Superior temporal gyrus (tissue), 1 donor: Measurements from ENCODE around the gene FTCD.
"Not testable (repeated sequence)": the region's sequence is repeated elsewhere in the genome, so short reads cannot be mapped to it uniquely, and the experiment has no call there.

ENCODE experiments used
- DNase-seq: peaks from one replicate; pipeline ENCODE4 v3.0.0-alpha.2; 2016; ENCODE audit errors: extremely low spot score

FTCD gene

DNA sequence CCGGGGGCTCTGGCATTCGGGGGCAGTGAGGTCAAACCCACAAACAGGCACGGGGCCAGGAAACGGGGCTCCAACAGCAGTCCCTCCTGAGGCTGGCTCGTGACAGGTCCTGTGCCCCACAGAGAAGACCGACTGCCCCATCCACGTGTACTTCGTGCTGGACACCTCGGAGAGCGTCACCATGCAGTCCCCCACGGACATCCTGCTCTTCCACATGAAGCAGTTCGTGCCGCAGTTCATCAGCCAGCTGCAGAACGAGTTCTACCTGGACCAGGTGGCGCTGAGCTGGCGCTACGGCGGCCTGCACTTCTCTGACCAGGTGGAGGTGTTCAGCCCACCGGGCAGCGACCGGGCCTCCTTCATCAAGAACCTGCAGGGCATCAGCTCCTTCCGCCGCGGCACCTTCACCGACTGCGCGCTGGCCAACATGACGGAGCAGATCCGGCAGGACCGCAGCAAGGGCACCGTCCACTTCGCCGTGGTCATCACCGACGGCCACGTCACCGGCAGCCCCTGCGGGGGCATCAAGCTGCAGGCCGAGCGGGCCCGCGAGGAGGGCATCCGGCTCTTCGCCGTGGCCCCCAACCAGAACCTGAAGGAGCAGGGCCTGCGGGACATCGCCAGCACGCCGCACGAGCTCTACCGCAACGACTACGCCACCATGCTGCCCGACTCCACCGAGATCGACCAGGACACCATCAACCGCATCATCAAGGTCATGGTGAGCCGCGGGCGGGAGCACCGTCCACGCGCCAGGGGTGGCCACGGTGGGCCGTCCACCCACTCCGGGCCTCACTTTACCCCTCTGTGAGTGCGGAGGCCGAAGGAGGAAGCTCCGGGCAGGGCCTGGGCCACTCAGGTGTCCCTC is 43.3 kb downstream of the FTCD start:
- DNase-seq, result no peak

GRCh38 chr21:46111193-46111571 is 44.2 kb downstream of the FTCD start:
- no peak for DNase-seq

DNA sequence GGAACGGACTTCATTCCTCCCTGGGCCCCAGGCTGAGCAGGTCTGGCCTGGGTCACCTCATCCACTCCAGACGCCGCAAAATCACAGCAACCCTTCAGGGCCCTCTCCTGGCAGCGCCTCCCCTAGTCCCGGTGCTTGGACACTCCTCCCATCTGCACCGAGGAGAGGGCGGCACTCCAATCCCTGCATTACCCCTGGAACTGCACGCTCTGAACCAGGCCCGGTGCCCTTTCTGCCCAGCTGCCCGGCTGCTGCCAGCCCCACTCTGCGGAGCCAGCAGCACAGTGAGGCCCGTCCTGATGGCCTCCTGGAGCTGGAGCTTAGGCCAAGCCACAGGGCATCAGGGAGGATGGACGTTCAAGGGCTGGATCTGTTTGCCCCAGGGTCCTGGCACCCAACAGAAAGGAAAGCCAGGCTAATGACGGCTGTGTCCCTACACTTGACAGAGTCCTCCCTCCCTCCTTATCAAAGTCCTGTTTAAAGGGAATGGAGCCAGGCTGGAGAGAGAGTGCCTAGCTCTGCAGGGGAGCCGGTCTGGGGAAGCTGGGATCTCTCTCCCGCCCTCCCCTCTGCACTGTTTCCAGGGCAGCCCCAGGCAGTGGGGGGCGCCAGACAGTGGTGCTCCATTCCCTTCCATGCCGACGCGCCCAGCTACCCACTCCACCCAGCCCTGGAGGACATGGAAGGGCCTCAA is 44.7 kb downstream of the FTCD start:
- no peak for DNase-seq

DNA sequence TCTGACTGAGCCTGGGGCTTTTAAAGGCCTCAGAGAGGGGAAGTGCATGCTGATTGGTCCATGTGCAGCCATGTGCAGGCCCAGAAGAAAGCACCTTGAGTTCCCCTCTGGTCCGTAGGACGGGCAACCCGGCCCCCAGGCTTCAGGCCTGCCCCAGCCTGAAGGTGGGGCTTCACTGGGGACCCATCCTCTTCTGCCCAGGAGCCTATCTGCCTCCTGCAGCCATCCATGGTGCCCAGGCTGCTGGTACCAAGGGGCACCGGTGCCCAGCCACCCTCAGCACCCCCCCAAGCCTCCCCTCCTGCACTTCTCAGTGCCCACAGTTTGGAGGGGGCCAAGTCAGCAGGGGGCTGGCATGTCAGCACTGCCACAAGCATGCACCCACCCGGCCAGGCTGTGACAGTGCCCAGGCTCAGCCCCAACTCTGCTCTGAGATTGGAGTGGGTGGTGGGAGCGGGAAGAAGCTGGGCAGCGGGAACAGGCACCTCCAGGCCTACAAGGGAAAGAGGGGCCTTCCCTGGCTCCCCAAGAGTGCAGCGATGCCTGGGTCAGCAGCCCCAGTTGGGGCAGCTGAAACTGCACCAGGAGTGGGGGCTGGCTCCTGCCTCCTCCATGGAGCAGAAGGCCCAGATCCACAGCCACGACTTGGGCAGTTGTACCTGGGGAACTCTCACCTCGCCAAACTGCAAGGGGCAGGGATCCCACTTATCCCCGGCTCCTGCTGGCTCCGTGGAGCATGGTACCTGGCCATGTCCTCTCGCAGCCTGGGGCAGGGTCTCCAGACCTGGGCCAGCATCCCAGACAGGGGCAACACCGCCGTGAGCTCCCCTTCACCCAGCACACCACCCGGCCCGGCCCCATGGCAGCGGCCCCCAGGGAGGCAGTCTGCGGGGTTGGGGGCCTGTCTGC is 45.8 kb downstream of the FTCD start:
- no peak for DNase-seq

DNA sequence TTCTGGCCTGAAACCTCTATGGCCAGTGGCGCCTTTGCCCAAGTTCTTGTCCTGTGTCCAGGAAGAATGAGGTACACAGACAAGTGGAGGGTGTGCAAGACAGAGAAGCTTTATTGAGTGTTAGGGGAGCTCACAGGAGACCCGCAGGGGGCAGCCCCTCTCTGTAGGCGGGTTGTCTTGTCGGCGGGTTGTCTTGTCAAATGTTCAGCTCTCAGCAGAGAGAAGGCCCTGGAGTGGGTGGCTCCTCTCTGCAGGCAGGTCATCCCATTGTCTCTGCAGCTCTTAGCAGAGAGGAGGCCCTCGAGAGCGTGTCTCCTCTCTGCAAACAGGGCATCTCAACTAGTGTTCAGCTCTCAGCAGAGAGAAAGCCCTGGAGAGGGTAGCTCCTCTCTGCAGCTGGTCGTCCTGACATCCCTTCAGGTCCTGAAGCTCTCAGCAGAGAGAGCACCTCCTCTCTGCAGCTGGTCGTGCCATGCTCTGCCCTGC is 46.5 kb downstream of the FTCD start:
- DNase-seq, result no peak

GRCh38 chr21:46107376-46107775 is 48.0 kb downstream of the FTCD start:
- not testable (repeated sequence) for DNase-seq

GRCh38 chr21:46104104-46104503 is 51.3 kb downstream of the FTCD start:
- DNase-seq, result no peak

- DNase-seq, result no peak
Observed at GRCh38 chr21:46100906-46101305, 54.5 kb downstream of the FTCD start.

GRCh38 chr21:46100426-46100825 is 55.0 kb downstream of the FTCD start:
- no peak for DNase-seq

DNA sequence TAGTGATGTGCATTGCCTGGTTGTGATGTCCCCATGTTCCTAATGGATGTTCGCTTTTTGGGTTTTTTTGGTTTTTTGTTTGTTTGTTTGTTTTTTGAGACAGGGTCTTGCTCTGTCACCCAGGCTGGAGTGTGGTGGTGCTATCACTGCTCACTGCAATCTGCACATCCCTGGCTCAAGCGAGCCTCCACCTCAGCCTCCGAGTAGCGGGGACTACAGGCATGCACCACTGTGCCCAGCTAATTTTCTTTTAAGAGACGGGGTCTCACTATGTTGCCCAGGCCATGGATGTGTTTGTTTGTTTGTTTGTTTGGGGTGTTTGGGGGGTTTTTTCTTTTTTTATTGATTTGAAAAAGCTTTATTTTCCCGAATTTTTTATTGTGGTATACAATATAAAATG is 55.4 kb downstream of the FTCD start:
- no peak for DNase-seq

DNA sequence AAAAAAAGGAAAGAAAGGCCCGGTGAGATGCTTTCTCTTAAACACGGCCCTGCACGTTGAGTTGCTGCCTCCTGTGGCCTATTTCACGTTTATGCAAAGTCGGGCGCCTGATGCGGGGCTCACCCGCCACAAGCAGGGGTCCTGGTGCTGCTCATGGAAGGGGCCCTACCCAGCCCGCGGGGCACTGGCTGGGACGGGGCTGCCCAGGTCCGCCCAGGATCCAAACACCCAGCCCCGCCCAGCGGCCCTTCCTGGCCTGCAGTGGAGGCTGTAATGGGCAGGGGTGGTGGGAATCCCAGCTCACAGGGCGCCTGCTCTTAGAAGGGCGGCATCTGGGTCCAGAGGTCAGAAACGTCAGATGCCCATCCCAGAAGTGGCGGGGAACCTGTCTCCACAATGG is 55.9 kb downstream of the FTCD start:
- DNase-seq, result no peak

GRCh38 chr21:46098303-46099141 is 56.9 kb downstream of the FTCD start:
- DNase-seq, result no peak

DNA sequence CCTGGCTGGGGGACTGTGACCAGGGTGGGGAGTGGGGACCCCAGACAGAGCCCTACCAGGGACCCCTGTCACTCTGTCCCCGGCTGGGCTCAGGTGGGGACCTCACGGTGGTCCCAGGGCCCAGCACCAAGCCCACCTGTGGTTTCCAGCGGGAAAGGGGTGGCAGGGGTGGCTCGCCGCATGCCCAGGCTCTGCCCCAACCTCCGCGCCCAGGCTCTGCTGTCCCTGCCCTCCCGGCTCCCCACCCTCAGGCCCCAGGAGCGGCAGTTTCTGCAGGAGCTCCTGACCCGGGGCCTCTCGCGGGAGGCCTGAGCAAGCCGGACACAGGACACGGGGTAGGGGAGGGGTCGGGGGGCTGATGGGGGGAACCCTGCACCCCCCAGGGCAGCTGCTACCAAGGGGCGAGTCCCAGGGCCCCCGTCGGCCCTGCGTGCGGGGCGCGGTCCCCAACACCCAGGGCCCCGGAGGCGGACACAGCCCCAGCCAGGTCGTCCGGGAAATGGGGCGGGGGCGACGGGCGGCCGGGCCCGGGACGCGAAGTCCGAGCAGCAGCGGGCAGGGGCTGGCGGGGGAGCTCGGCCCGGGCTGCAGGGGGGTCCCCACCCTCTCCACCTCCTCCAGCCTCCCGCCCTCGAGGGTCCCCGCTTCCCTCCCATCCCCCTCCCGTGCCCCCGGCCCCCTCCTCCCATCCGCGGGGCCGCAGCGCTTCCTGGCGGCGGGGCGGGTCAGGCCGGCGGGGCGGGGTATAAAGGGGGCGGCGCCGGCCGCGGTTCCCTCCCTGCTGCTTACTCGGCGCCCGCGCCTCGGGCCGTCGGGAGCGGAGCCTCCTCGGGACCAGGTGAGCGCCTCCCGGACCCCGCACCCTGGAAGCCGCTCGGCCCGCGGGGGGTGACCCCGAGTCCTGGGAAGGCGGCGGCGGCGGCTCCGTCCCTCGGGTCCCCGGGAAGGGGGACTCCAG is 57.8 kb downstream of the FTCD start, which contains the start of gene COL6A2:
Gene COL6A2, plus strand, starts transcription at position 777 of the 958 bp plus-strand sequence.
- DNase-seq, result no peak

DNA sequence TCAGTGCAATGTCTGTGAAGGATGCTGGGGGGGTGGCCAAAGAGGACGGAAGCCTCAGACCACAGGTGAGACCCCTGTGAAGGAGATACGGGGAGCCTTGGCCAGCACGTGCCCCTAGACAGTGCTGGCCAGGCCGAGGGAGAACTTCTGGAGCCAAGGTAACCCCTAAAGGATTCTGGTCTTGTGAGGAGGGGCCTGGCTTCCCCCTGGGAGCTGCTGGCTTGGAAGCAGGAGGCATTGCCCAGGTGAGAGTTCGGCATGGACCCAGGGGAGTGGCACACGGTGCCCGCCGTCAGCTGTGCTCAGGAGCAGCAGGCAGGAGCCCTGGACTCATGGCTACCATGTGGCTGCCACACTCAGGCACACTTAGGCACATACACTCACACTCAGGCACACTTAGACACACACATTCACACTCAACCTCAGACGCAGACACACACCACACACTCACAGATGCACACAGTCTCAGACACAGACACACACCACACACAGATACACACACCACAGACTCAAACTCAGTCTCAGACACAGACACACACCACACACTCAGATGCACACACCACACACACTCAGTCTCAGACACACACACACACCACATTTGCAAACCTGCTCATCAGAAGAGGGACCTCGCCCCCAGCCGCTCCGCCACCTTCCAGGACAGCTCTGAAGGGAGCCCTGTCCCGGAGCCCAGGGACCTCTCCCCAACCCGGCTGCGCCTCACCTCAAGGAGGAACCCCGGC is 58.6 kb downstream of the FTCD start:
- no peak for DNase-seq

DNA sequence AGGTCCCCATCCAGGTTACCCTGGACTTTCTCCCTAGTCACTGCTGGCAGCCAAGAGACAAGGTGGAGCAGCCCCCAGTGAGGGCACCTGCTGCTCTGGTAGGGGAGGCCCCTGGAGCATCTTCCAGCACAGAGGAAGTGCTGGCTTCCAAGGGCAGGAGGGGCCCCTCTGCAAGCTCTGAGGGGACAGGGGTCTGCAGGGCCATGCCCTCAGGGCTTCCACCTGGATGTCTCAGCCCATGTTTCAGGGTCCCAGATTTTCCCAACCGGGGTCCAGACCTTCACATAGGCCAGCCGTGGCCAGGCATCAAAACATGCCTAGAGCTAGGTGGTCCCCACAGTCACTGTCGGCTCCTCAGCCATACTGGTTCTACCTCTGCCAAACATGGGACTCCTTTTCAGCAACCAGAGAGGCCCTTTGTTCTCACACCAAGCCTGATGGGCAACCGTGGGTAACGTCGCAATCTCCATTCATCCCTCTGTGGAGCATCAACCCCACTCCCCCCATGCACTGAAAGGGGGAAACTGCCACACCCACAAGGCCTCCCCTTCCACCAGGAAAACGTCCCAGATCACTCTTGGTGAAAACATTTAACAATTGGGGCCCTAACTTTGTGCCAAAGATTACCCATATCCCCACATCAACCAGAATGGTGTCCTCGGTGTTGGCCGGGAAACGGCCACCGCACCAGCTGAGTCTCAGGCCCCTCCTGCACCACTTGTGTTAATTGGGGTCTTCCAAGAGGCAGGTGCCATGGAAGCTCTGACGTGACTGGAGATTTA is 59.4 kb downstream of the FTCD start:
- DNase-seq, result no peak

- no peak for DNase-seq
Observed at GRCh38 chr21:46095083-46095719, 60.2 kb downstream of the FTCD start.

- no peak for DNase-seq
Observed at GRCh38 chr21:46094401-46095082, 60.8 kb downstream of the FTCD start.
